HG03432 (cell line): ENCODE results near the gene MRPL33.

Experiments used
- ATAC-seq: cut with Tn5 transposase; IDR thresholded peaks from one replicate; pipeline ENCODE4 v1.9.1; 2021; ENCODE audit warnings: mild to moderate bottlenecking, moderate library complexity; ENCODE audit not compliant: unreplicated experiment

The MRPL33 gene

GRCh38 chr2:27776097-27776496, 4.6 kb downstream of the MRPL33 start:
- ATAC-seq: no peak

DNA sequence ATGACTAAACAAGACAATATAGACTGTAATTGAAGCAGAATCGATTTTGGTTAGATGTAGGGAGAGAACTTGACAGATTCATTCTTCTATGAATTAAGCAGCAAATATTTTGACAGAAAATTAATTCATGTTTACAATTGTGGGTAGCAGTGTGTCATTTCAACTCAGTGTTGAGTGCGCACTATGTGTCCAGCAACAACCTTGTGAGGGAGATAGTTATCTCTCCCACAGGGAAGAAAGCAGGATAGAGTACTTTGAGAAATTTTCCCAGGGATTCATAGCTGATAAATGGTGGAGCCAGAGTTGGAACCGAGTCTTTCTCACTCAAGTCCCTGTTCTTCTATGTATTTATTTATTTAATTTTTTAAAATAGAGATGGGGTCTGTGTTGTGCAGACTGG, 5.2 kb downstream of the MRPL33 start:
- ATAC-seq: no peak

DNA sequence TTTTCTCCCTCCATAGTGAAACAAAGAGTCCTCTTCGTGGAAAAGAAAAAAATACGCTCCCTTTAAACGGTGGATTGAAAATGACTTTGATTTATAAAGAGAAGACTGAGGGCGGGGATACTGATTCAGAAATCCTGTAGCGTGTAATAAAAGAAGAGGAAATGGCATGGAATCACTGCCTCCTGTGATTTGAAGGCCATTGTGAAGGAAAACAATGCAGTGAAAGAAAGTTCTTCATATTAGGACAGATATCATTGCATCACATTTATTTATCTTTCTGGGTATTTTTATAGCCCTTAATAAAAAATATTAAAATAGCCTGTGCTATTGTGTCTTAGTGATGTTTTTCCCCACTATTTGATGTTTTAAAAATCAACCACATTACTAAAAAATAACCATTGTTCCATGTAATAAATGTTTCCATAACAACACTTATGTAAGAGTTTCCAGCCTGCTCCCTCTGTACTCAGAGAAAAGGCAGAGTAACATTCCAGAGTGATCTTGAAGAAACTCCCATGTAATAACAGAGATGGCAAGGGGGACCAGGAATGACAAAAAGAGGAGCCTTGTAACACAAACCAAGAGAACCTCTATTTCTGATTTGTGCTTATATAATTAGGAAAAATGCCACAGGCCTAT, 8.0 kb downstream of the MRPL33 start:
- ATAC-seq: no peak

DNA sequence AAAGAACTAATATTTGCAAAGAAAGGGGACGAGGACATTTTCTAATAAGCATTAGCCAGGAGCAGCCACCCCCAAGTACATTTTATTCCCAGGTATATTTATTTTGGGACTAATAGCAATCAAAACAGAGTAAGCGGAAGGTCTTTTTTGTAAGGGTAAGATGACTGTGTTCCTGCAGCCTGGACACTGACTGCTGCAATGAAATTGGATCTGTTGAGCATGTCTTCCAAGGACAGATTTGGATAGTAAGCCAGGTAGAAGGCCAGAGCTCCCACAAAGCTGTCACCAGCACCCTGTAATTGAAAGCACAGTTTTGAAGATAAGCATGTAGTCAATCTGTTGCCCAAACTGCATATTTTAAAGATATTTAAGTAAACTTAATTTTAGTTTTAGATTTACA, 10.0 kb downstream of the MRPL33 start:
- ATAC-seq: no peak

- ATAC-seq: no peak
These were observed 11.2 kb downstream of the MRPL33 start for GRCh38 chr2:27782701-27783100.

DNA sequence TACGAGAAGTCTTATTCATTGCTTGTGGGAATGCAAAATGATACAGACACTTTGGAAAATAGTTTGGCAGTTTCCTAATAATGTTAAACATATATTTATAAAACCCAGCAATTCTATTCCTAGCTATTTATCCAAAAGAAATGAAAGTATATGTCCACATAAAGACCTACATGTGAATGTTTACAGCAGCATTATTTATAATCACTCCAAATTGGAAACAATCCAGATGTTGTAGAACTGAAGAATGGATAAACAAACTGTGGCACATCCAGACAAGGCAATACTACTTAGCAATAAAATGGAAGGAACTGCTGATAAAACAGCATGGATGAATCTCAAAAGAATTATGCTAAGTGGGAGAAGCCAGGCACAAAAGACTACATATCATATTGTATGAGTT, 19.3 kb downstream of the MRPL33 start:
- ATAC-seq: no peak

- ATAC-seq: no peak
These were observed 21.2 kb downstream of the MRPL33 start for GRCh38 chr2:27792759-27793158.

GRCh38 chr2:27795093-27795834, 23.7 kb downstream of the MRPL33 start:
- no peak for ATAC-seq

DNA sequence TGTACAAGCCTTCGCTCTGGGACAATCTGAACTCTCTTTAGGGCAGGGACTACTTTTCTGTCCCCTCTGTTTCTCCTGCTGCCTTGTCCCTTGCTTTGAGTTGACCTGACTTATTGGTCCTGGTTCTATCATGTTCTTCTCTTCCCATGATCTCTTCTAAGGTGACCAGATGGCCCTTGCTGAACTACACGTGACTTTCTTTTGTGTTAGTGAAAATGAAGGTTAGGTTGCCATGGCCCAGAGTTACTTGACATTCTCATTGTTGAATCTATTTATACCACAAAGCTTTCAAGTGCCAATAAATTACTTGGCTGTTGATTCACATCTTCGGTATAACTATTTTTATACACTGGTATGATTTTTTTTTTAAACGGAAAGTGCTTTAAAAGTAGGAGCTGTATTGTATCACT, 24.4 kb downstream of the MRPL33 start:
- no peak for ATAC-seq

DNA sequence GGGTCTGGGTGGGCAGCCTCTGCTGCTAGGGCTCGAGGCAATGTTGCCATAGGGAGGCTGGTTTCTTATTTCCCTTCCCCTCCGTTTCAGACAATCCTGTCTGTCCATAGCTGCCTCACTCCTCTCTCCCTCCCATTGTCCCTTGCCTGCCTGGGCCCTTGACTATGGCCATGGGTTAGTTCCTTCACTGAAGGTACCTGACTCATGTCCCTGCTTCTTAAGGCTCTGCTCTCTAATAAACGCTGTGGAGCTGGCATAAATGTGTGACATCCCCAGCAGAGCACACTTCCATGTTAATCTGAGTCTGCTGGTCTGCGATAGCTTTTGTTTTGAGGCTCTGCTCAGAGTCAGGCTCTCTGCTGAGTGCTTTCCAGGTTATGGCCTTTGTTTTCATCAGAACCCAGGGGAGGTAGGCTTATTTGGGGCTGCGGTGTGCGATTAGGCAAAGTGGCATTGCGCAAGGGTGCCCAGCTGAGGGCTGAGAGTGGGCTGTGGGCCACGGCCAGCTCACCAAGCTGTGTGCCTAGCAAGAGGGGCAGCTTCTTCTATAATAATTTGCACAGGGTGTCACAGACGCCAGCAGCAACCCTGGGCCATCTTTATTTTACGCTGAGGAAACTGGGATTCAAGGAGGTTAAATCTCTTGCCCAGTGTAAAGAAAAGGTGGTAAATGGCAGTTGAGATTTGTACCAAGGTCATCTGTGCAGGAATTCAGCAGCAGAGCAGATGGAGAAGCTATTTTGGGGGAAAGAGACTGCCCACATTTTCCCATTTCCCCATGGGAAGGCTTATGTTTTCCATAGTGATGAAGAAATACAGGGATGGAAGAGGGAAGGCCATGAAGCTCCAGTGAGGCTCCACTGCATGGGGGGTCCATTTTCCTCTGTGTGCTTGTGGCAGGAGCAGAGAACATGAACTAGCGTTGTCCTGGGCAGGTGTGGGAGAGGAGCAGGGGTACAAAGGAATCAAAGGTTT, 25.6 kb downstream of the MRPL33 start:
- ATAC-seq: no peak

- ATAC-seq: no peak
These were observed 26.3 kb downstream of the MRPL33 start for GRCh38 chr2:27797841-27798240.

GRCh38 chr2:27798486-27798885, 27.0 kb downstream of the MRPL33 start:
- no peak for ATAC-seq

DNA sequence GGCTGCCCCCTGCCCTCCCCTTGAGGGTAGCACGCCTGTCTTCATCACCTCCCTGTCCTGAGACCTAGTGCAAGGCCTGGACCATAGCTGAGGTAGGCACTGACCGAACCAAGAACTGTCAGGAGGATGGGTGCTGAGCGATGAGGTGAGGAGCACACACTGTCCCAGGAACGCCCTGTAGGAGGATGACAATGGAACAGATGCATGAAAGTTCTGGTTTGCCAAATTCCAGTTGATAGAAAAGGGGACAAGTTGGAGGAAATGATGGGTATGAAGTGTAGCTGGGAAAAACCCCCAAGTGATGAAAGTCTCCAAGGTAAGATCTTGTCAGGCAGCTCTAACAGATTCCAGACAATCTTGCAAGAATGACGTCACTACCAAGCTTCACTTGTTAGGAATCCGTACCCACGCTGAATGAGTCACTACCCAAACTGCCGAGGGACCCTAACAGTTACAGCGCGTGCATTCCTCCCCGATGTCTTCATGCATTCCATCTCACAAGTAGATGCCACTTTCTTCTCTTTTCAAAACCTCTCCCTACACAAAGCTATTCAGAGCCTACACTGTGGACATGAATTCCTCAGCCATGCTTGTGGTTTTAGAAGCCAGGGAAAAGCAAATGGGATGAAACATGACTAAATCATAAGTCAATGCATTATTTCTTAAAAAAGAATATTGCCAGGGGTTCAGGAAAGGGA, 27.6 kb downstream of the MRPL33 start:
- ATAC-seq: no peak

GRCh38 chr2:27799646-27800010, 28.1 kb downstream of the MRPL33 start:
- ATAC-seq: no peak

DNA sequence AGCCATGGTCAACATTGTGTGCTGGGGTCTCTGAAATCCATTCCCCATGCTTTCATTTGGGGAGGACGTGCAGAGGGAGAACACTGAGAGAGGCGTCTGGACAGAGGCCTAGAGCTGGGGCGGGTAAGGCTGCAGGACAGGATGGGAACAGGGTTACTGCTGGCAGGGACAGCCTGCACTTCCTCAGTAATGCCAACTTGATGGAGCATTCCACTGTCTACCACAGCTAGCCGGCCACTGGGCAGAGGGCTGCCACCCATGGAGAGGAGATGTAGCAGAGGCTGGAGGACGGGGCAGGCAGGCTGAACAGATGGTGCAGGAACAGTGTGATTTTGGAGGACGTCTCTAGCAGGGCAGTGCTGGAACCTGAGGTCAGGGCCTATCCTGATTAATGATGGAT, 29.3 kb downstream of the MRPL33 start:
- ATAC-seq: no peak

GRCh38 chr2:27802547-27802946, 31.0 kb downstream of the MRPL33 start:
- no peak for ATAC-seq

GRCh38 chr2:27803046-27803445, 31.5 kb downstream of the MRPL33 start:
- no peak for ATAC-seq

- ATAC-seq: no peak
These were observed 32.6 kb downstream of the MRPL33 start for GRCh38 chr2:27804146-27804545.

GRCh38 chr2:27805180-27805579, 33.7 kb downstream of the MRPL33 start:
- no peak for ATAC-seq

DNA sequence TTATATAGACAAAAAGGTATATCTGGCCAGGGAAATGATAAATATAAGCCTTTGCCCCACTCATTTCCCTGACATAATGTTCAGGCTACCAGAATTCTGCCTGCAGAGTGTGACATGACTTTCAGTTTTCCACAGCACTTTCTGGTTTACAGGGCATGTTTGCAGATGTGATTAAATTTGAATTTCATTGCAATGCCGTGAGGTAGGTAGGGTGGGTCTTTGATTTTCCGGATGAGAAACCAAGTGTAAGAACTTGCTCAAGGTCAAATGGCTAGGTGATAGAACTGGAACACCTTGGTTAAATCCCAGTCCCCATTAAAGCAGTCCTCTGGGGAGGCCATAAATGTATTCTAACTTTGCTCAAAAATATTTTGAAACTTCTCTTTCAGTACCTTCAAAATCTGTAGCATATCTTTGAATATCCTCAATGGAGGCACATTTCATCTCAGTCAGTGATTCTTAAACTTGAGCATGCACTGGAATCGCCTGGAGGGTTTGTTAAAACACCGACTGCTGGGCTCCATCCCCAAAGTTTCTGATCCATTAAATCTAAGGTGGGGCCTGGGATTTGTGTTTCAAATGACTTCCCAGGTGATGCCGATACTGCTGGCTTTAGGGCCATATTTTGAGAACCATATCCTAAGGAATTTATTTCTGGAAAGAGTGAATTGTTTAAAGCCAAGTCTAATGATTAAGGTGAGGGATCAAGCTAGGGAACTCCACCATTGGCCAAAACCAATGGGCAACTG, 35.0 kb downstream of the MRPL33 start:
- no peak for ATAC-seq
